CD4-positive, CD25-positive, alpha-beta regulatory T cell (primary cell): ENCODE measurements around the gene SHD. TPM values are rescaled to one million over a fixed set of nuclear protein-coding genes. Genes with fewer than 3 reads are reported as not detected.

Experiments used
- ATAC-seq, 2 donors: fragments of 150-1000 bp; cut with Tn5 transposase; one replicate each; pipeline ENCODE4 v1.10.0; 2021; ENCODE audit warnings: low read depth in 2 of 2, moderate number of reproducible peaks in 2 of 2, moderate library complexity in 1 of 2
- DNase-seq, 3 donors: peaks; one replicate each; pipeline versions ENCODE4 v3.0.0 to v3.0.0-alpha.2; 2012 to 2022; ENCODE audit warnings: mixed read lengths in 1 of 3
- H3K27ac ChIP-seq: one replicate; pipeline ENCODE4 v1.7.0; 2013; ENCODE audit warnings: mild to moderate bottlenecking, low read length; ENCODE audit not compliant: insufficient read depth, poor library complexity, severe bottlenecking
- H3K27me3 ChIP-seq: one replicate; pipeline ENCODE4 v1.7.0; 2013; ENCODE audit warnings: low read length; ENCODE audit not compliant: control insufficient read depth, insufficient read depth
- H3K36me3 ChIP-seq: one replicate; pipeline ENCODE4 v1.7.0; 2013; ENCODE audit warnings: mild to moderate bottlenecking, low read length, moderate library complexity; ENCODE audit not compliant: control insufficient read depth, insufficient read depth
- H3K4me1 ChIP-seq: 2 replicates; pipeline ENCODE4 v1.7.0; 2013; ENCODE audit warnings: mild to moderate bottlenecking, low read length; ENCODE audit not compliant: insufficient read depth, control insufficient read depth, poor library complexity, severe bottlenecking
- H3K4me3 ChIP-seq: one replicate; pipeline ENCODE4 v1.7.0; 2013; ENCODE audit warnings: low read depth, mild to moderate bottlenecking, low read length, moderate library complexity
- H3K9me3 ChIP-seq, 2 experiments: 1 replicate in 1 of 2; 2 replicates in 1 of 2; pipeline ENCODE4 v1.7.0; 2013; ENCODE audit warnings: low read length in 2 of 2, mild to moderate bottlenecking in 1 of 2, moderate library complexity in 1 of 2; ENCODE audit not compliant: control insufficient read depth in 2 of 2
- H3K27ac Mint-ChIP-seq, 3 donors: one replicate each; pipeline ENCODE4 v1.8.0; 2020 to 2022; ENCODE audit warnings: mild to moderate bottlenecking in 3 of 3, mixed read lengths in 3 of 3, moderate library complexity in 2 of 3
- H3K27me3 Mint-ChIP-seq: one replicate; pipeline ENCODE4 v1.8.0; 2022; ENCODE audit warnings: mild to moderate bottlenecking, mixed read lengths
- H3K36me3 Mint-ChIP-seq: one replicate; pipeline ENCODE4 v1.8.0; 2020; ENCODE audit warnings: mixed read lengths
- H3K4me1 Mint-ChIP-seq, 4 donors: one replicate each; pipeline ENCODE4 v1.8.0; 2020 to 2022; ENCODE audit warnings: mixed read lengths in 4 of 4, mild to moderate bottlenecking in 1 of 4
- H3K4me3 Mint-ChIP-seq, 4 donors: one replicate each; pipeline ENCODE4 v1.8.0; 2020 to 2022; ENCODE audit warnings: mild to moderate bottlenecking in 4 of 4, mixed read lengths in 4 of 4, moderate library complexity in 3 of 4
- H3K9me3 Mint-ChIP-seq, 7 donors: one replicate each; pipeline ENCODE4 v1.8.0; 2020 to 2022; ENCODE audit warnings: mixed read lengths in 7 of 7, mild to moderate bottlenecking in 3 of 7, moderate library complexity in 2 of 7
- polyA plus RNA-seq, 4 donors: library from polyadenylated mRNA; unstranded; fragments of 300-500 nt; fragmentation: Illumina TruSeq; gene quantifications; one replicate each; pipeline ENCODE4 v1.2.3, GENCODE V29; 2021
- total RNA-seq: library from RNA; stranded (reverse); gene quantifications from one replicate; pipeline ENCODE4 v1.2.3, GENCODE V29; 2022

Gene SHD
- total and polyA plus RNA-seq, 5 donors from 2014 or later: not detected

DNA sequence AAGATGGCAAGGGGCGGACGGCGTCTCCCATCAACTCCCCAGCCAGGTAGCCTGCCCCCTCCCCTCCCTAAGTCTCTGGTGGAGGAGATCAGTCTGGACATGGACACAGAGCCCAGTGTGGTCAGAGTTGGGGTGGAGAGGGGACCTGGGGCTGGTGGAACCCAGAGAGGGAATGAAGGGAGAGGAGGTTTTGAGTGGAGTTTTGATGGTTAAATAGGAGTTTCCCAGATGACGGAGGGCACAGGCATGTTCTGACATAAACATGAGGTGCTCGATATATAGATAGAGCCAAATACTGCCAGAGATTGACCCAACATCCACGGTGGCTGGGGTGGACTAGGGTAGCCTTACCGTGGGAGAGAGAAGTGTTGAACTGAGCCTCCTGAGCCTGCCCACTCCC is 39.4 kb downstream of the SHD start:
- peaks cover 0 to 6% (median 3%) of the 10 kb centered on the region in 7 donors for H3K9me3 Mint-ChIP-seq
- H3K4me3 ChIP-seq: no peak overlapping the region
- H3K27ac Mint-ChIP-seq: peak overlapping the region in 1 of 3 donors; percentile 76

DNA sequence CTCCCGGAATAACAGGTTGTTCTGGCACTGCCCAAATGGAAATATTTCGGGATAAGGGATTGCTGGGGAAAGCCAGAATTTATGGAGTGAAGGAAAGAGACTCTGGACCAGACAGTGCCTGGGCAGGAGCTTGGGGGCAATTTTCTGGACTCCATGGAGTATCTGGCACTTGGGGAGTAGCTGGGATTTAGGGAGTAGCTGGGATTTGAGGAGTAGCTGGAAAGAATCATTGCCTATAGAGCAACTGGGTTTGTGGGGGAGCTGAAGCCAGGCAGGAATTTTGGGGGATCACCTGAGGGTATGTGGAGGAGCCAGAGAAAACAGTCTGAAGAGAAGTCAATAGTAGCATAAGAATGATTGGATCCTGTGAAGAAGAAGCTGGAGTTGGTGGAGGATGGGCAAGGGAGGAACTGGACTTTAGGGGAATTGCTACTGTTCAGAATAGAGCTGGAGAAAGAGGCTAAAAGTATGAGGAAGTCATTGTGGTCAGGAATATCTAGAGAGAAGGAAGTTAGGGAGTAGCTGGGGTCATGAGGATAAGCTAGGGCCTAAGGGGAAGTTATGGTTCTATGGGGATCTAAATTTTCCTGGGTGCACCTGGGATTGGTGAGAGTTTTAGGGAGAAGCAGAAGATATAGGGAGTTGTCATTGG is 40.1 kb downstream of the SHD start:
- Mint-ChIP-seq H3K4me3 (peak overlapping the region in 2 of 4 donors; percentile 24 to 56), H3K27ac (peak overlapping the region in 1 of 3 donors; percentile 45), H3K36me3 (no peaks in the 10 kb centered on the region), H3K4me1 (peaks cover 0 to 3% (median under 1%) of the 10 kb centered on the region in 4 donors), H3K27me3 (peaks cover 4% of the 10 kb centered on the region), H3K9me3 (peaks cover 0 to 6% (median 3%) of the 10 kb centered on the region in 7 donors)
- no peaks in the 10 kb centered on the region for H3K9me3 ChIP-seq
- H3K4me1 ChIP-seq: no peaks in the 10 kb centered on the region
- H3K4me3 ChIP-seq: no peak overlapping the region
- no peak overlapping the region for H3K27ac ChIP-seq
- no peaks in the 10 kb centered on the region for H3K27me3 ChIP-seq
- ATAC-seq (no peak), DNase-seq (no peak)
- no peaks in the 10 kb centered on the region for H3K36me3 ChIP-seq

More for the DNA sequence above, 39.4 kb downstream of the SHD start:
- no peaks in the 10 kb centered on the region for H3K36me3 ChIP-seq
- H3K36me3 Mint-ChIP-seq: no peaks in the 10 kb centered on the region
- ATAC-seq (no peak), DNase-seq (no peak)
- H3K4me1 Mint-ChIP-seq: peaks cover 0 to 3% (median under 1%) of the 10 kb centered on the region in 4 donors
- no peaks in the 10 kb centered on the region for H3K4me1 ChIP-seq
- peaks cover 4% of the 10 kb centered on the region for H3K27me3 Mint-ChIP-seq
- H3K9me3 ChIP-seq: no peaks in the 10 kb centered on the region
- H3K4me3 Mint-ChIP-seq: no peak overlapping the region
- no peak overlapping the region for H3K27ac ChIP-seq
- H3K27me3 ChIP-seq: no peaks in the 10 kb centered on the region

DNA sequence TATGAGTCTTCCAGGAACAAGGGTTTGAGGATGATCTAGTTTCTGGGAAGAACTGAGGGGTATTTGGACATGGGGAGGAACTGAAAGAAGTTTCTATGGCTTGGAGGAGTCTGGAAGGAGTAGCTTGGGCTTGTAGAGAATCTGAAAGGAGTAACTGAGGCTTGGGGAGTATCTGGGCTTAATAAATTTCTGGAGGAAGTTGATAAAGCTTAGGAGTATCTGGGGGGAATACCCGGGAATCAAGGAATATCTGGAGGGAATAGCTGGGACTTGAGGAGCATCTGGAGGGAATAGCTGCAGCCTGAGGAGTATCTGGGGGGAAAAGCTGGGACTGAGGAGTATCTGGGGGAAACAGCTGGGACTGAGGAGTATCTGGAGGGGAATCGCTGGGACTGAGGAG is 41.4 kb downstream of the SHD start:
- Histone ChIP-seq H3K9me3 (no peaks in the 10 kb centered on the region), H3K27me3 (no peaks in the 10 kb centered on the region), H3K4me3 (no peak overlapping the region), H3K4me1 (no peaks in the 10 kb centered on the region), H3K27ac (no peak overlapping the region), H3K36me3 (no peaks in the 10 kb centered on the region)
- Mint-ChIP-seq H3K9me3 (peaks cover 0 to 6% (median 3%) of the 10 kb centered on the region in 7 donors), H3K4me3 (no peak overlapping the region), H3K4me1 (peaks cover 0 to 5% (median 2%) of the 10 kb centered on the region in 4 donors), H3K27me3 (peaks cover 7% of the 10 kb centered on the region), H3K36me3 (no peaks in the 10 kb centered on the region), H3K27ac (peak overlapping the region in 1 of 3 donors; percentile 60)
- DNase-seq: no peak
- ATAC-seq: no peak

DNA sequence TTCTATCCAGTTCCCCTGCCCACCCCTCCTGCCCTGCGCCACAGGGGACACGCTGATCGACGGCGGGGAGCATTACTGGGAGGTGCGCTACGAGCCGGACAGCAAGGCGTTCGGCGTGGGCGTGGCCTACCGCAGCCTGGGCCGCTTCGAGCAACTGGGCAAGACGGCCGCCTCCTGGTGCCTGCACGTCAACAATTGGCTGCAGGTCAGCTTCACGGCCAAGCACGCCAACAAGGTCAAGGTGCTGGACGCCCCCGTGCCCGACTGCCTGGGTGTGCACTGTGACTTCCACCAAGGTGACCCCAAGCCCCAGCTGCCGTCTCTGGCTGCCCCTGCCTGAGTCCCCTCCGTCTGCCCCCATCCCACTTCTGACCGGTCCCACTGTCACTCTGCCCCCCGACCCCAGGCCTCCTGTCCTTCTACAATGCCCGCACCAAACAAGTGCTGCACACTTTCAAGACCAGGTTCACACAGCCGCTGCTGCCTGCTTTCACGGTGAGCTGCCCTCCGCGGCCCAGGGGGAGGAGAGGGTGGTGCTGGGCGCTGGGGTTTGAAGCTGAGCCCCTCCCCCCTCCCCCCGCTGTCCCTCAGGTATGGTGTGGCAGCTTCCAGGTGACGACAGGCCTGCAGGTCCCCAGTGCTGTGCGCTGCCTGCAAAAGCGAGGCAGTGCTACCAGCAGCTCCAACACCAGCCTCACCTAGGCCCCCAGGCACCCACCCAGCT is 44.0 kb downstream of the SHD start:
- H3K4me3 ChIP-seq: no peak overlapping the region
- H3K27ac ChIP-seq: no peak overlapping the region
- H3K27me3 ChIP-seq: no peaks in the 10 kb centered on the region
- no peak overlapping the region for H3K4me3 Mint-ChIP-seq
- peaks cover 0 to 6% (median 3%) of the 10 kb centered on the region in 7 donors for H3K9me3 Mint-ChIP-seq
- peaks cover 0 to 21% (median 15%) of the 10 kb centered on the region in 4 donors for H3K4me1 Mint-ChIP-seq
- ATAC-seq (no peak), DNase-seq (no peak)
- no peak overlapping the region for H3K27ac Mint-ChIP-seq
- H3K36me3 Mint-ChIP-seq: no peaks in the 10 kb centered on the region
- peaks cover 13% of the 10 kb centered on the region for H3K4me1 ChIP-seq
- no peaks in the 10 kb centered on the region for H3K9me3 ChIP-seq
- no peaks in the 10 kb centered on the region for H3K36me3 ChIP-seq
- peaks cover 12% of the 10 kb centered on the region for H3K27me3 Mint-ChIP-seq

DNA sequence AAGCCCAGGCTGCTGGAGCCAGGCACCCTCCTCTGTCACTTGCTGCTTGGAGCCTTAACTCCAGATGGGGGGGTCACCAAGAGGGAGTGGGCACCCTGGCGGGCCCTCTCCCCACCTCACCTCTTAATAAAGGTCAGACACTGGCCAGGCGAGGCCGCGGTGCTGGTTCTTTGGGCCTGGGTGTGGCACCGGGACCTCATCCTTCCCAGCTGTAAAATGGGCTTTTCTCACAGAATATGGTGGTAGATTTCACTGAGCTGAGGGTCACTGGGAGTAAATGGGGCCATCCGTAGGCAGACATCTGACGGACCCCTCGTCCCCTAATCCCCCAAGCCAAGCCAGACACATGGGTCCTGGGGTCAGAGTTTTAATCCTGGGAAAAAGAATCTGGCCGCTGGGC is 44.6 kb downstream of the SHD start:
- ATAC-seq: no peak
- no peak overlapping the region for H3K4me3 ChIP-seq
- H3K27me3 ChIP-seq: no peaks in the 10 kb centered on the region
- peaks cover 18% of the 10 kb centered on the region for H3K27me3 Mint-ChIP-seq
- no peak overlapping the region for H3K4me3 Mint-ChIP-seq
- peaks cover 0 to 6% (median 4%) of the 10 kb centered on the region in 7 donors for H3K9me3 Mint-ChIP-seq
- peaks cover 0 to 27% (median 18%) of the 10 kb centered on the region in 4 donors for H3K4me1 Mint-ChIP-seq
- no peak for DNase-seq
- H3K4me1 ChIP-seq: peaks cover 16% of the 10 kb centered on the region
- no peaks in the 10 kb centered on the region for H3K9me3 ChIP-seq
- no peak overlapping the region for H3K27ac Mint-ChIP-seq
- H3K36me3 Mint-ChIP-seq: no peaks in the 10 kb centered on the region
- no peaks in the 10 kb centered on the region for H3K36me3 ChIP-seq
- H3K27ac ChIP-seq: no peak overlapping the region

DNA sequence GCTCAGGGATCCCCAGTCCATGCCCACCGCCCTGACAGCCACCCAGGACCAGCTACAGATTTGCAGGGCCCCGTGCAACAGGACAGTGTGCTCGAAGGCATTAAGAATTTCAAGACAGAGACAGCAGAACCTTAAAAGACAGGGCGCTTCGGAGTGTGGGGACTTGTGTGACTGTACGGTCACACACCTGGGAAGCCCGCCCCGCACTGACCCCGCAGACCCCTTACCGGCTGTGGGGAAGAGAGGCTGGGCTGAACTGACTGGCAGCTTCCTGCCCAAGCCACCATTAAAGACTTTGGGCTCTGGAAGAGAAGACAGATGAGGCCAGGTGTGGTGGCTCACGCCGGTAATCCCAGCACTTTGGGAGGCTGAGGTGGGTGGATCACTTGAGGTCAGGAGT is 45.2 kb downstream of the SHD start:
- H3K27me3 Mint-ChIP-seq: peaks cover 16% of the 10 kb centered on the region

DNA sequence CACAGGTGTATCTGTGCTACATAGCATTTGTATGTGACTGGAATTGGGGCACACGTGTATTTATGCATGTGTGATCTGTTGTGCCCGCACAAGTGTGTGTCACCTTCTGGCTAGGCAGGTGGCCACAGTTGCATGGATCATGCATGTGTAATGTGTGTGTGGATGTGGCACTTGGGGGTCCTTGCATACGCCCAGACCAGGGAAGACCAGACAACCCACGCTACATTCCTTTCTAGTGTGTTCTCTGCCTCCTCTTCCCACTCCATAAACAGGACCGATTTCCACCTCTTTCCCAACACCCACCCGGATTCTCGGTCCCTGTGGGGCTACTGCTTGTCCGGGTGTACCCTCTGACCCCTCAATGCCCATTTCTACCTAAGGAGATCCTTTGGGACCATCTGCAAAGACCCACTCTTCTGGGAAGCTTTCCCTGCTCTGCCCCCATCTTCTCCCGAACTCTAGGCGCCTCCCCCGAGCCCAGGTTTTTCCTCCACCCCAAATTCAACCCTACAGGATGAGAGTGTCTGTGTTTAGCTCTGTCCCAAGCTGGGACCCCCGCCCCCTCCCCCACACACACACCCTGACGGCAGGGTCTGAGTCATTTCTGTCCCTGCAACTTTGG is 47.3 kb downstream of the SHD start:
- Histone ChIP-seq H3K27ac (no peak overlapping the region), H3K36me3 (no peaks in the 10 kb centered on the region), H3K4me3 (no peak overlapping the region), H3K4me1 (peaks cover 22% of the 10 kb centered on the region), H3K9me3 (no peaks in the 10 kb centered on the region), H3K27me3 (no peaks in the 10 kb centered on the region)
- no peaks in the 10 kb centered on the region for H3K36me3 Mint-ChIP-seq
- no peak for DNase-seq
- ATAC-seq: no peak
- peaks cover 14% of the 10 kb centered on the region for H3K27me3 Mint-ChIP-seq
- peaks cover 0 to 29% (median 16%) of the 10 kb centered on the region in 4 donors for H3K4me1 Mint-ChIP-seq
- no peak overlapping the region for H3K27ac Mint-ChIP-seq
- H3K4me3 Mint-ChIP-seq: peak overlapping the region in 3 of 4 donors; percentile 54 to 80 (median 62)
- peaks cover 0 to 5% (median 0%) of the 10 kb centered on the region in 7 donors for H3K9me3 Mint-ChIP-seq

More for the DNA sequence above, 45.2 kb downstream of the SHD start:
- no peak overlapping the region for H3K27ac ChIP-seq
- H3K27ac Mint-ChIP-seq: no peak overlapping the region
- no peaks in the 10 kb centered on the region for H3K9me3 ChIP-seq
- peaks cover 0 to 6% (median 4%) of the 10 kb centered on the region in 7 donors for H3K9me3 Mint-ChIP-seq
- ATAC-seq: no peak
- no peaks in the 10 kb centered on the region for H3K27me3 ChIP-seq
- no peak for DNase-seq
- peaks cover 21% of the 10 kb centered on the region for H3K4me1 ChIP-seq
- no peaks in the 10 kb centered on the region for H3K36me3 Mint-ChIP-seq
- H3K4me1 Mint-ChIP-seq: peaks cover 0 to 31% (median 17%) of the 10 kb centered on the region in 4 donors
- H3K4me3 ChIP-seq: no peak overlapping the region
- H3K36me3 ChIP-seq: no peaks in the 10 kb centered on the region
- H3K4me3 Mint-ChIP-seq: peak overlapping the region in 1 of 4 donors; percentile 35
